Mesendoderm (in vitro differentiated cells): ENCODE data around the gene NANOGP8. TPM values are rescaled to one million over a fixed set of nuclear protein-coding genes. Genes with fewer than 3 reads are reported as not detected.
"Not testable (repeated sequence)": the region's sequence is repeated elsewhere in the genome, so short reads cannot be mapped to it uniquely, and the experiment has no call there.

Source experiments
- DNase-seq: peaks from one replicate; pipeline ENCODE4 v3.0.0; 2013
- H2AK5ac ChIP-seq: 2 replicates; pipeline ENCODE4 v1.6.1; 2013; ENCODE audit warnings: low read length, inconsistent platforms
- H2BK120ac ChIP-seq: 2 replicates; pipeline ENCODE4 v1.6.1; 2013; ENCODE audit warnings: low read depth, mild to moderate bottlenecking, low read length, moderate library complexity, mixed read lengths
- H2BK15ac ChIP-seq: replicated peaks from 2 replicates; pipeline ENCODE4 v1.6.1; 2013; ENCODE audit warnings: low read depth, mild to moderate bottlenecking, moderate library complexity
- H2BK5ac ChIP-seq: 2 replicates; pipeline ENCODE4 v1.6.1; 2013; ENCODE audit warnings: low read length, inconsistent platforms
- H3K18ac ChIP-seq: 2 replicates; pipeline ENCODE4 v1.6.1; 2013; ENCODE audit warnings: mild to moderate bottlenecking, low read length, mixed read lengths
- H3K23ac ChIP-seq: one replicate; pipeline ENCODE4 v1.6.1; 2013; ENCODE audit warnings: low read length
- H3K27ac ChIP-seq: 2 replicates; pipeline ENCODE4 v1.5.1; 2013; ENCODE audit warnings: low read depth, mild to moderate bottlenecking, inconsistent platforms, low read length, moderate library complexity
- H3K27me3 ChIP-seq: 2 replicates; pipeline ENCODE4 v1.6.1; 2013; ENCODE audit warnings: low read length, control low read depth, mild to moderate bottlenecking, inconsistent platforms; ENCODE audit not compliant: insufficient read depth, poor library complexity
- H3K36me3 ChIP-seq: 2 replicates; pipeline ENCODE4 v1.6.1; 2013; ENCODE audit warnings: low read length, inconsistent platforms; ENCODE audit not compliant: control insufficient read depth, insufficient read depth
- H3K4ac ChIP-seq: one replicate; pipeline ENCODE4 v1.6.1; 2013; ENCODE audit warnings: low read depth, mild to moderate bottlenecking, low read length, moderate library complexity
- H3K4me1 ChIP-seq: 2 replicates; pipeline ENCODE4 v1.6.1; 2013; ENCODE audit warnings: low read depth, low read length, inconsistent platforms; ENCODE audit not compliant: control insufficient read depth
- H3K4me2 ChIP-seq: 2 replicates; pipeline ENCODE4 v1.6.1; 2013; ENCODE audit warnings: low read length
- H3K4me3 ChIP-seq: 2 replicates; pipeline ENCODE4 v1.5.1; 2013; ENCODE audit warnings: mild to moderate bottlenecking, low read length
- H3K56ac ChIP-seq: one replicate; pipeline ENCODE4 v1.6.1; 2013; ENCODE audit warnings: low read length
- H3K79me1 ChIP-seq: 2 replicates; pipeline ENCODE4 v1.6.1; 2013; ENCODE audit warnings: low read length, inconsistent platforms
- H3K79me2 ChIP-seq: 2 replicates; pipeline ENCODE4 v1.6.1; 2013; ENCODE audit warnings: mild to moderate bottlenecking, low read length; ENCODE audit not compliant: control insufficient read depth, insufficient read depth
- H3K9ac ChIP-seq: 2 replicates; pipeline ENCODE4 v1.6.1; 2013; ENCODE audit warnings: low read length, inconsistent platforms
- H4K5ac ChIP-seq: one replicate; pipeline ENCODE4 v1.6.1; 2013; ENCODE audit warnings: low read length
- H4K8ac ChIP-seq: one replicate; pipeline ENCODE4 v1.6.1; 2013; ENCODE audit warnings: low read depth, mild to moderate bottlenecking, control low read depth, low read length, moderate library complexity
- WGBS: extraction: QIAGEN DNeasy Blood & Tissue Kit; methylation state at CpG from one replicate; pipeline ENCODE4 v1.1.7; 2013; ENCODE audit warnings: low lambda C conversion rate, missing lambda C conversion rate; ENCODE audit not compliant: insufficient coverage; ENCODE audit errors: extremely low coverage; 5-methylcytosine and 5-hydroxymethylcytosine counted together
- polyA plus RNA-seq, 2 experiments: library from polyadenylated mRNA; stranded (reverse); fragments of 200-250 nt; gene quantifications; one replicate each; pipeline ENCODE4 v1.2.3, GENCODE V29; 2013

The NANOGP8 gene
- polyA plus RNA-seq (2013, experiment 1 of 2), result 39.5 TPM
- polyA plus RNA-seq (2013, experiment 2 of 2), result 39.7 TPM

DNA sequence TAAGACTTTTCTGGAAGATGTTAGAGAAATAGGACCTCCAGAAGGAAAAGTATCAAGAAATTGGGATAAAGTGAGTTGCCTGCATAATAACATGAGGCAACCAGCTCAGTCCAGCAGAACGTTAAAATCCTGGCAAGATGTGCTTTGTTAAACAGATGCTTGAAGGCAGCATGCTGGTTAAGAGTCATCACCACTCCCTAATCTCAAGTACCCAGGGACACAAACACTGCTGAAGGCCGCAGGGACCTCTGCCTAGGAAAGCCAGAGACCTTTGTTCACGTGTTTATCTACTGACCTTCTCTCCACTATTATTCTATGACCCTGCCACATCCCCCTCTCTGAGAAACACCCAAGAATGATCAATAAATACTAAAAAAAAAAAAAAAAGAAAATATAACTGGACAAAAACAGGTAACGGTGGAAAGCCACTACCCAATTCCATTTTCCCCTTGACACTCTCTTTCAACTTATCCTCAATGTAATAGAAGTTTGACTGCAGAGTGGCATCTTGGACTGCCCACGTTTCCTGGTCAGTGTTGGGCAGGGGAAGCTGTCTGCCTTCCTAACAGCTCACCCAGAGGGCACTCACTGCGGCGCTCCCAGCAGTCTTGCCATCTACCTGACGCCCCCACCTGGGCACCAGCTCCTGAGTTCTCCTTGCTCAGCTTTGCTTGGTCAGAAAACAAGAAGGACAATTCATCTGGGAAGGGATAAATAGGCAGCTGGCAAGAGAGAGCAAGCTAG is at the start of gene NANOGP8:
NANOGP8 (minus strand) TSS at position 120 of the 744 bp plus-strand sequence. CDS start 185 bp downstream, outside the sequence.
- not testable (repeated sequence) for H3K4me3 ChIP-seq, H3K56ac ChIP-seq, H3K79me2 ChIP-seq, H3K4me2 ChIP-seq, H3K27me3 ChIP-seq, H2AK5ac ChIP-seq, H3K4ac ChIP-seq, H3K18ac ChIP-seq, H3K9ac ChIP-seq, H3K36me3 ChIP-seq, H3K4me1 ChIP-seq, H2BK120ac ChIP-seq, H4K8ac ChIP-seq, H3K79me1 ChIP-seq, H3K27ac ChIP-seq, H2BK15ac ChIP-seq, H4K5ac ChIP-seq, DNase-seq, H2BK5ac ChIP-seq, H3K23ac ChIP-seq
- no CpG with 5 or more reads among the region's 8 CpGs for WGBS

DNA sequence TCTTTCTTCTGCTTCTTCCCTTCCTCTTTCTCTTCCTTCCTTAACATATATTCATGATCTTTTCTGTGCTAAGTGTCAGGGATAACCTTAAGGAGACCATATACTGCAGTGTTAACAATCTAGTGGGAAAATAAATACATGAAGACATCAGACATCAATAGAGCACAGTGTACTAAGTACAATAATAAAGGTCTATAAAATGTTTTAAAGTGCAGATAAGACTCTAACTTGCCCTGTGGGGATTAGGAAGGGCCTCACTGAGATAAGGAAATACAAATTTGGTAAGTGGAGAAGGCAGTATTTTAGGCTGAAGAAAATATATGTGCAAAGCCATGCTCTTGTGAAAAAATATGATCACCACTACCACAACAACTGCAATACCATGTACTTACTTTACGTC is 49.2 kb upstream of the NANOGP8 start:
- DNase-seq, result no peak

GRCh38 chr15:35130245-35130644 is 45.1 kb upstream of the NANOGP8 start:
- H3K9ac ChIP-seq, result no peak overlapping the region
- no peak overlapping the region for H4K8ac ChIP-seq
- H3K27ac ChIP-seq, result no peak overlapping the region
- no peak overlapping the region for H2BK15ac ChIP-seq
- H4K5ac ChIP-seq, result no peak overlapping the region
- H3K4me2 ChIP-seq, result no peak overlapping the region
- no peak overlapping the region for H3K56ac ChIP-seq
- no peak overlapping the region for H2BK5ac ChIP-seq
- H3K4me3 ChIP-seq, result no peak overlapping the region
- H2AK5ac ChIP-seq, result no peak overlapping the region
- H3K4ac ChIP-seq, result no peak overlapping the region
- no peak overlapping the region for H3K18ac ChIP-seq
- no peaks in the 10 kb centered on the region for H3K79me1 ChIP-seq
- DNase-seq, result no peak
- no CpG with 5 or more reads among the region's 1 CpG for WGBS
- no peaks in the 10 kb centered on the region for H3K4me1 ChIP-seq
- H3K79me2 ChIP-seq, result no peaks in the 10 kb centered on the region
- no peak overlapping the region for H3K23ac ChIP-seq
- no peaks in the 10 kb centered on the region for H3K27me3 ChIP-seq
- no peak overlapping the region for H2BK120ac ChIP-seq
- H3K36me3 ChIP-seq, result no peaks in the 10 kb centered on the region

More for the DNA sequence above, 49.2 kb upstream of the NANOGP8 start:
- WGBS, result no CpG with 5 or more reads among the region's 1 CpG
- Histone ChIP-seq H3K4me1 (no peaks in the 10 kb centered on the region), H3K79me1 (no peaks in the 10 kb centered on the region), H3K4me2 (no peak overlapping the region), H3K27me3 (no peaks in the 10 kb centered on the region), H3K18ac (no peak overlapping the region), H3K27ac (no peak overlapping the region), H3K79me2 (no peaks in the 10 kb centered on the region), H2BK15ac (no peak overlapping the region), H3K36me3 (no peaks in the 10 kb centered on the region), H3K9ac (no peak overlapping the region), H3K4me3 (no peak overlapping the region), H4K5ac (no peak overlapping the region), H2BK120ac (no peak overlapping the region), H2BK5ac (no peak overlapping the region), H3K4ac (no peak overlapping the region), H3K23ac (no peak overlapping the region), H4K8ac (no peak overlapping the region), H3K56ac (no peak overlapping the region), H2AK5ac (no peak overlapping the region)

GRCh38 chr15:35129361-35129760 is 44.3 kb upstream of the NANOGP8 start:
- Histone ChIP-seq H2AK5ac (no peak overlapping the region), H3K27ac (no peak overlapping the region), H3K56ac (no peak overlapping the region), H4K5ac (no peak overlapping the region), H2BK5ac (no peak overlapping the region), H3K4me2 (no peak overlapping the region), H3K79me1 (no peaks in the 10 kb centered on the region), H4K8ac (no peak overlapping the region), H2BK15ac (no peak overlapping the region), H3K18ac (no peak overlapping the region), H3K36me3 (no peaks in the 10 kb centered on the region), H3K4me3 (no peak overlapping the region), H3K4me1 (no peaks in the 10 kb centered on the region), H3K79me2 (no peaks in the 10 kb centered on the region), H3K27me3 (no peaks in the 10 kb centered on the region), H2BK120ac (no peak overlapping the region), H3K9ac (no peak overlapping the region), H3K23ac (no peak overlapping the region), H3K4ac (no peak overlapping the region)
- WGBS, result no CpG with 5 or more reads among the region's 4 CpGs
- no peak for DNase-seq

DNA sequence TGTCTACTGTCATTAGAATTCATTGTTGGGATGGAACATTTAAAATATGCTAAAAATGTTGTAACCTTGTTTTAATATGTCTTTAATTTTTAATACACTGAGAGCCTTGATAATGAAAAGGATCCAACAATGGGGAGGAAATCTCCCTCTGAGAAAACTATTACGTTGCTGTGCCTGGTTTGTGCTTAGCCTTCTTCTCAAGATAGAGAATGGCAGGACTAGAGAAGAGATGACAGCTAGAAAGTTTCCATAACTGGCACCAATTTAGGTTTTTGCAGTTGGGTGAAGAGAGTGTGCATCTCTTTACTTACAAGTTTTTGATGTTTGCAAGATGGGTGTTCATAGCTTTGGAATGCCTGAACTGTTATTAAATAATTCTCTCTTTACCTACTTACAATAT is 42.6 kb upstream of the NANOGP8 start:
- H2BK15ac ChIP-seq, result no peak overlapping the region
- H3K36me3 ChIP-seq, result no peaks in the 10 kb centered on the region
- no peak overlapping the region for H3K4ac ChIP-seq
- no peak overlapping the region for H3K9ac ChIP-seq
- H3K4me2 ChIP-seq, result no peak overlapping the region
- no peak overlapping the region for H2BK5ac ChIP-seq
- no peaks in the 10 kb centered on the region for H3K4me1 ChIP-seq
- H3K79me2 ChIP-seq, result no peaks in the 10 kb centered on the region
- H3K4me3 ChIP-seq, result no peak overlapping the region
- H3K27me3 ChIP-seq, result no peaks in the 10 kb centered on the region
- no peak overlapping the region for H4K8ac ChIP-seq
- no peaks in the 10 kb centered on the region for H3K79me1 ChIP-seq
- no peak overlapping the region for H2BK120ac ChIP-seq
- no peak overlapping the region for H4K5ac ChIP-seq
- H3K56ac ChIP-seq, result no peak overlapping the region
- no peak overlapping the region for H3K18ac ChIP-seq
- H3K23ac ChIP-seq, result no peak overlapping the region
- DNase-seq, result no peak
- H2AK5ac ChIP-seq, result no peak overlapping the region
- WGBS, result no CpG with 5 or more reads among the region's 1 CpG
- H3K27ac ChIP-seq, result no peak overlapping the region

- WGBS, result no CpG with 5 or more reads among the region's 1 CpG
- Histone ChIP-seq H2BK15ac (no peak overlapping the region), H3K18ac (no peak overlapping the region), H3K36me3 (no peaks in the 10 kb centered on the region), H3K4me2 (no peak overlapping the region), H3K9ac (no peak overlapping the region), H3K79me1 (no peaks in the 10 kb centered on the region), H3K23ac (no peak overlapping the region), H3K27me3 (no peaks in the 10 kb centered on the region), H3K4ac (no peak overlapping the region), H4K5ac (no peak overlapping the region), H2BK120ac (no peak overlapping the region), H3K79me2 (no peaks in the 10 kb centered on the region), H2BK5ac (no peak overlapping the region), H2AK5ac (no peak overlapping the region), H3K4me1 (no peaks in the 10 kb centered on the region), H3K4me3 (no peak overlapping the region), H3K27ac (no peak overlapping the region), H4K8ac (no peak overlapping the region), H3K56ac (no peak overlapping the region)
- peak; percentile 39 for DNase-seq
Observed at GRCh38 chr15:35126236-35126635, 41.1 kb upstream of the NANOGP8 start.
